ENCODE data around the gene ELF3. TPM values are rescaled to one million over a fixed set of nuclear protein-coding genes. Genes with fewer than 3 reads are reported as not detected.
"Not testable (repeated sequence)": the region's sequence is repeated elsewhere in the genome, so short reads cannot be mapped to it uniquely, and the experiment has no call there.

The ELF3 gene
- total RNA-seq, 1 experiment from 2014 or later, result 9.9 TPM

DNA sequence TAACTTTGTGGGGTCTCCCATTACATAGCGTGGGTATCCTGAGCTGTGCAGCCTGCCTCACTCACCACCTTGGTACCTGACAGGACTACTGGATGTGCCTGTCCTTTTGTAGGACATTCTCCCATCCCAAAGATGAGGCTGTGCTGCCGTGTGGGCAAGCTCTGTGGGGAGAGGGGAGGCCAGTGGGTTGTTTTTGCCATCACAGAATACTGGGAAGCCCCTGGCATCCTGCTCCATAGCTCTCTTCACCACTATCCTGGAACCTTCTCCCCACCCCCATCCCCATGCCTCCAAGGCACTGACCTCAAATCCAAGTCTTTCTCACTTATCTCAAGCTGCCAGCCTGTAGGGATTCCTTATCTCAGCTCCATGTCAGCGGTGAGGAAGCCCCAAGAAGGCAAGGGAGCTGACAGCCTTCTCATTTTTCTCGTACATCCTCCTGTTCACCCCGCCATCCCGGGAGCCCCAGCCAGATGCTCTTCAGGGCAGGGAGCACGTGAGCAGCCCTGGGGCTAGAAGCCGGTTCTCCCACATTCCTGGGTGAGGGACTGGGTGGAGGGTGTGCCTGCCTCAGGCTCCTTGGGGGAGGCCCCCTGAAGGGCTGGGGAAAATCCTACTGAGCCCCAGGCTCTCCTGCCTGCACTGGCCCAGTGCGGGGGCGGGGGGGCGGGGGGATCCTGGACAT, 2.4 kb upstream of the ELF3 start:
- DNase-seq (ENCODE audit: low read depth), result peak; percentile 64

DNA sequence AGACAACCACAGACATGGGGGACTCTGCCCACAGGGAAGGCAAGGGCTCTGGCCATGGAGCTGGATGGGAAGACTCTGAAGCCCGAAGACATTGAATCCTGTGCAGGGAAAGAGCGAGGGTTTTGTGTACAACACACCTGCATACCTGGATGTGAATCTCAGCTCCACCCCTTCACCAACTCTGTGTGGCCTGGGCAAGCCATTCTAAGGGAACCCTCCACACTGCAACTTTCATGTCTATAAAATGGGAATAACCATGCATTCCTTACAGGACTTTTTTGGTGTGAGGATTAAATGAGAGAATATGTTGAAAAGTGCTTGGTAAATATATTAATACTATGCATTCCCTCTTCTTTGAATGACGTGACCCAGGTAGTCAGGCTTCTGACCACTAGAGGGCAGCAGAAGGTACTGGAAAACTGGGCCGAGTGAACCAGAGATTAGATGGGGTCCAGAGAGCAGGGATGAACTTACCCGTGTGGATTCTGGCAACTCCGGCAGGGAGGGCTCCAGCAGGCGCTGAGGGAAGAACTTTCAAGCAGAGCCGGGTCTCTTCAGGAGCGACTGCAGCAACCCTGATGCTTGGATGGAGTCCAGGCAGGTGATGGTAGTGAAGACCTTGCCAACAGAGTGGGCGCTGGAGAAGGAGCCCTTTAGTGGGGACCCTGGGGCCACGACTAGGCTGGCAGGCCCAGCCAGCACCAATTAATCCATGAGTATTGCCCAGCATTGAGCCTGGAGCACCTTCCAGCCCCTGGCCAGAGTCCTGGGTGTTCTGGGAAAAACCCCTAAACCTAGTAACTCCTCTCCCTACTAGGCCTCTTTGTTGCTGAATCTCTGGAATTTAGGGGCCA, 834 bp upstream of the ELF3 start:
- DNase-seq (ENCODE audit: low read depth), result peak; percentile 84

DNA sequence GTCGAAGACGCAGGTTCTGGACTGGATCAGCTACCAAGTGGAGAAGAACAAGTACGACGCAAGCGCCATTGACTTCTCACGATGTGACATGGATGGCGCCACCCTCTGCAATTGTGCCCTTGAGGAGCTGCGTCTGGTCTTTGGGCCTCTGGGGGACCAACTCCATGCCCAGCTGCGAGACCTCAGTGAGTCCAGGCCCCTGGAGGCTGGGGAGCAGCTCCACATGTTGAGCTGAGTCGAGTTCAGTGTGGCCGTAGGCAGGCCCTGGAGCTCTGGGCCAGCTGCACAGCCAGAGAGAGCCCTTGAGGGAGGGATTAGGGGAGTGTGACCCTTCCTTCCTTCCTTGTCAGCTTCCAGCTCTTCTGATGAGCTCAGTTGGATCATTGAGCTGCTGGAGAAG, 1.6 kb downstream of the ELF3 start:
- no peak for DNase-seq (ENCODE audit: low read depth)

DNA sequence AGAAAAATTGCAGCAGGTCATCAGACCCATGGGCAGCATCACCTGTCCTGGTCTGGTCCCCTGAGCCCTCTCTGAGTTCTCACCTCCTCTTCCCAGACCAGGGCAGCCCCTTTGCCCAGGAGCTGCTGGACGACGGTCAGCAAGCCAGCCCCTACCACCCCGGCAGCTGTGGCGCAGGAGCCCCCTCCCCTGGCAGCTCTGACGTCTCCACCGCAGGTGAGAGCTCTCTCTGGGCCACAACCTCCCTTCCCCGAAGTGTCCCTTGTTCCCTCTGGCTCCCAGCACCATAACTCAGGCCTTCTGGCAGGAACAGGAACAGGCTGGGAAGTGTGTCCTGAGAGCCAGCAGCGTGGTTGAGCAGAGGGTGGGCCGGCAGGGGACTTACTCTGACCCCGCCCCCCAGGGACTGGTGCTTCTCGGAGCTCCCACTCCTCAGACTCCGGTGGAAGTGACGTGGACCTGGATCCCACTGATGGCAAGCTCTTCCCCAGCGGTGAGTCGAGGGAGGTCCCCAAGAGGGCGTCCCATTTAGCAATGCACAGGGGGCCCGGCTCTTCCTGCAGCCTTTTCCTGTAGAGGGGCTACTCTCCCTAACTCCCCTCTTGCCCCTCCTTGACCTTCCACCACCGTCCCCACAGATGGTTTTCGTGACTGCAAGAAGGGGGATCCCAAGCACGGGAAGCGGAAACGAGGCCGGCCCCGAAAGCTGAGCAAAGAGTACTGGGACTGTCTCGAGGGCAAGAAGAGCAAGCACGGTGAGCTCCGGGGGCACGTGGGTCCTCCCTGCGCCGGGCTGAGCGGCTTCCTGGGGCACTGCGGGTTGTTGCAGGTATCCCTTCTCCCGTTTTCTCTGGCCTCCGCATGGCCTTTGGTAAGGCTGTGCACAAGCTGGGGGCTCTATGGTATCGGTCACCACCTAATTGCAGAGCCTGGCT, 2.4 kb downstream of the ELF3 start:
- DNase-seq (ENCODE audit: low read depth), result no peak

DNA sequence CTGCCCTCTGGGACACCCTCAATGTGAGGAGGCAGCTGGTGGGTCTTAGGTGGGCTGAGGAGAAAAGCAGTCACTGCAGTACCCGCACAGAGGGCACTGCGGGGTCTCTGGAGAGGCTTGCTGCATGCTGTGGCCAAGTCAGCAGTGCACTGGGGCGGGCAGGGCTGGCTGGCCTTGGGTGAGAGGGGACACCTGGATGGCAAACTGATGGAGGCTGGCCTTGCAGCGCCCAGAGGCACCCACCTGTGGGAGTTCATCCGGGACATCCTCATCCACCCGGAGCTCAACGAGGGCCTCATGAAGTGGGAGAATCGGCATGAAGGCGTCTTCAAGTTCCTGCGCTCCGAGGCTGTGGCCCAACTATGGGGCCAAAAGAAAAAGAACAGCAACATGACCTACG, 3.2 kb downstream of the ELF3 start:
- DNase-seq (ENCODE audit: low read depth), result no peak

DNA sequence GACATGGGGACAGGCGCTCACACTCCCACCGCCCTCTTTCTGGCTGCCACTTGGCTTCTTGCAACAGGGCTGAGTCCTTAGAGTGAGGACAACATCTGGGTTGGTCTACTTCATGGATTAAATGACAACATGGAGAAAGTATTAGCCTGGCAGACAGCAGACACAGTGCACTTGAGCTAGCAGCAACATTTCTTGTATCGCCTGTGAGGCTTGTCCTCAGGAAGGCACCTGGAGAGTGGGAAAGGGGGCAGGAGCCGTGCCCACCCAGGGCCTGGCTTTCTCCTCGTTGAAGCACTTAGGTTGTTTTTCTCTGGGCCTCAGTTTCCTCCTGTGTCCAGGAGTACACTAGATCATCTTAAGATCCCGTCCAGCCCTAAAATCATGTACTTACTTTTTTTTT, 3.7 kb downstream of the ELF3 start:
- DNase-seq (ENCODE audit: low read depth), result no peak

DNA sequence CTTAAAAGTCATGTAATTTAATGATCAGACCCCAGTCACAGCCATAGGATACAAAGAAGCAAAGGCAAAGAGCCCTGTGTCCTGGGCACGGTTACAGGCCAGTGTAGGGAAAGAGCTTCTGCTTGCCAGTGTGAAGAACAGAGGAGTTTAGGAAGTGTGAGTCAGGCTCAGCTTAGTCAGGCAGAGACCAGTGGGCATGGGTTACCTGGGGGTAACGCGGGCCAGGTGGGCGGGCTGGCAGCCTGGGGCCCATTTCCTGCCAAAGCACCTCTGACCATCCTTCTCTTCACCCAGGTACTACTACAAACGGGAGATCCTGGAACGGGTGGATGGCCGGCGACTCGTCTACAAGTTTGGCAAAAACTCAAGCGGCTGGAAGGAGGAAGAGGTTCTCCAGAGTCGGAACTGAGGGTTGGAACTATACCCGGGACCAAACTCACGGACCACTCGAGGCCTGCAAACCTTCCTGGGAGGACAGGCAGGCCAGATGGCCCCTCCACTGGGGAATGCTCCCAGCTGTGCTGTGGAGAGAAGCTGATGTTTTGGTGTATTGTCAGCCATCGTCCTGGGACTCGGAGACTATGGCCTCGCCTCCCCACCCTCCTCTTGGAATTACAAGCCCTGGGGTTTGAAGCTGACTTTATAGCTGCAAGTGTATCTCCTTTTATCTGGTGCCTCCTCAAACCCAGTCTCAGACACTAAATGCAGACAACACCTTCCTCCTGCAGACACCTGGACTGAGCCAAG, 4.7 kb downstream of the ELF3 start:
- DNase-seq (ENCODE audit: low read depth), result no peak

DNA sequence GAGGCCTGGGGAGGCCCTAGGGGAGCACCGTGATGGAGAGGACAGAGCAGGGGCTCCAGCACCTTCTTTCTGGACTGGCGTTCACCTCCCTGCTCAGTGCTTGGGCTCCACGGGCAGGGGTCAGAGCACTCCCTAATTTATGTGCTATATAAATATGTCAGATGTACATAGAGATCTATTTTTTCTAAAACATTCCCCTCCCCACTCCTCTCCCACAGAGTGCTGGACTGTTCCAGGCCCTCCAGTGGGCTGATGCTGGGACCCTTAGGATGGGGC, 5.2 kb downstream of the ELF3 start:
- DNase-seq (ENCODE audit: low read depth), result no peak

DNA sequence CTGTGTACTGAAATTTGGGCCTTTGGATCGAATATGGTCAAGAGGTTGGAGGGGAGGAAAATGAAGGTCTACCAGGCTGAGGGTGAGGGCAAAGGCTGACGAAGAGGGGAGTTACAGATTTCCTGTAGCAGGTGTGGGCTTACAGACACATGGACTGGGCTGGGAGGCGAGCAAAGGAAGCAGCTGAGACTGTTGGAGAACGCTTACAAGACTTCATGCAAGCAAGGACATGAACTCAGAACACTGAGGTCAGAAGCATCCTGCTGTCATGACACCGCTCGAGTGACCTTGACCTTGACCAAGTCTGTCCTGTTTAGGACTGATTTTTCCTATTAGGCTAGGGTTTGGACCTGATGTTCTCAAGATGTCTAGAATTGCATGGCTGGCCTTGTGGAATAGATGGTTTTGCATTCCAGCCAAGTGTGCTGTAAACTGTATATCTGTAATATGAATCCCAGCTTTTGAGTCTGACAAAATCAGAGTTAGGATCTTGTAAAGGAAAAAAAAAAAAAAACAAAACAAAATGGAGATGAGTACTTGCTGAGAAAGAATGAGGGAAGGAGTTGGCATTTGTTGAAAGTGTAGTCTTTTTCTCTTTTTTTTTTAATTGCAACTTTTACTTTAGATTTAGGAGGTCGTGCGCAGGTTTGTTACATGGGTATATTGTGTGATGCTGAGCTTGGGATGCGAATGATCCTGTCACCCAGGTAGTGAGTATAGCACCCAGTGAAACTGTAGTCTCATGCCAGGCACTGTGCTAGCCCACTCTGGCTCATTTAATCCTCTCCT, 5.8 kb downstream of the ELF3 start:
- no peak for DNase-seq (ENCODE audit: low read depth)

DNA sequence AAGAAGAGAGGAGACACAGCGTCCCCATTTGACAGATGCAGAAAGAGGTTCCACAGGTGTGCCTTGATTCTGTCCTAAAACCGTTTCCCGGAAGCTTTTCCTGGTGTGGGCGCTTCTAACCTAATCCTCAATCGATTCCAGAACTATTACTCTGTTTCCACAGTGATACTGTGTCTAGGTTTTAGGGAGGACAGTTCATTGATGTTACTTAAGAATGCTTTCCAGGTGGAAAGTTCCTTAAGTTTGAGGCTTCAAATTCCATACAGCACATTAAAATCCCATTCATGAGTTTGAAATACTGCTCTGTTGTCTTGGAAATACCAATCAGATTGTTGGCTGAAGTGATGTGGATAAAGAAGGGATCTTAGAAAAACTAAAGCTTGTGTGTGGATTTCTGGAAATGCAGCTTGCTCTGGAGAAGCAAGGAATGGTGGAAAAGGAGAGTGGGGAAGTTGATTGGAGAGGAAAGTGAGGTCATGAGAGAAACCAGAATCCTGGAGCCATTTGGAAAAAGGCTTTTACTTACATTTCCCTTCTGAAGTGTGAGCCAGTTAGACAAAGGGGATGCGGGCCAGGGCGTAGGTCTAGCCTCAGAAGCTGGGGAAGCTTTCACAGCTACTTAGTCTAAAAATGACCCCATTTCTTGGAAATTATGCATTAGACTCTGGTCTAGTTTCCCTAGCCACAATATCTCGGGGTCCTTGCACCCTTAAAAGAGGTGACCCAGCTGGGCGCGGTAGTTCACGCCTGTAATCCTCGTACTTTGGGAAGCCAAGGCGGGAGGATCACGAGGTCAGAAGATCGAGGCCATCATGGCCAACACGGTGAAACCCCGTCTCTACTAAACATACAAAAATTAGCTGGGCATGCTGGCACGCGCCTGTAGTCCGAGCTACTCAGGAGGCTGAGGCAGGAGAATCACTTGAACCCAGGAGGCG, 6.7 kb downstream of the ELF3 start:
- no peak for DNase-seq (ENCODE audit: low read depth)

DNA sequence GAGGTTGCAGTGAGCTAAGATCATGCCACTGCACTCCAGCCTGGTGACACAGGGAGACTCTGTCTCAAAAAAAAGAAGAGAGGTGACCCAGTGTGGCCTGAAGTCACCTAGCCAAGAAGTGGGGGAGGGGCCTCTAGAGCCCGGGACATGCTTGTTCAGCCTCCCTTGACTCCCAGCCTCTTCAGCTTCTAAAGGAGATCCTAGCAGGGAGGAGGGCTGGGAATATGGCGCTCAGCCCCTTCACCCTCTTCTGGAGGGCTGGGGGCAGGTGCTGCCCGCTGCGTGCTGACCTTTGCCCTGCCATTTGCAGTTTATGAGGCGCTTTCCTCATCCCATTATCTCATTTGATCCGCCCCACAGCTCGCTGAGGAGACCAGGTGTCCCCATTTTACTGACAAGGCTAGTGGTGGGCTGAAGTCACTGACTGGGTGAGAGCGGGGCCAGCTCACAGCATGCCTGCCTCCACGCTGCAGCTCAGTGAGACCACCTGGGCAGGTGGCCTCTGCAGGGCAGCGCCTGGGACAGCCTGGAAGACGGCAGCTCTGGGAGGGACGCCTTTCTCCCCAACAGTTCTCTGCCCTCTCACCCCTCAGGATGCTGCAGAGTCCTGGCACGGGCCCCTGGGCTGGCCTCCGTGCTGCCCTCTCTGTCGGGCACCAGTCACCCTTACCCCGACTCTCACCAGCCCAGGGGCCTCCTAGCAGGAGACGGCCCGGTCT, 7.5 kb downstream of the ELF3 start:
- DNase-seq (ENCODE audit: low read depth), result no peak

DNA sequence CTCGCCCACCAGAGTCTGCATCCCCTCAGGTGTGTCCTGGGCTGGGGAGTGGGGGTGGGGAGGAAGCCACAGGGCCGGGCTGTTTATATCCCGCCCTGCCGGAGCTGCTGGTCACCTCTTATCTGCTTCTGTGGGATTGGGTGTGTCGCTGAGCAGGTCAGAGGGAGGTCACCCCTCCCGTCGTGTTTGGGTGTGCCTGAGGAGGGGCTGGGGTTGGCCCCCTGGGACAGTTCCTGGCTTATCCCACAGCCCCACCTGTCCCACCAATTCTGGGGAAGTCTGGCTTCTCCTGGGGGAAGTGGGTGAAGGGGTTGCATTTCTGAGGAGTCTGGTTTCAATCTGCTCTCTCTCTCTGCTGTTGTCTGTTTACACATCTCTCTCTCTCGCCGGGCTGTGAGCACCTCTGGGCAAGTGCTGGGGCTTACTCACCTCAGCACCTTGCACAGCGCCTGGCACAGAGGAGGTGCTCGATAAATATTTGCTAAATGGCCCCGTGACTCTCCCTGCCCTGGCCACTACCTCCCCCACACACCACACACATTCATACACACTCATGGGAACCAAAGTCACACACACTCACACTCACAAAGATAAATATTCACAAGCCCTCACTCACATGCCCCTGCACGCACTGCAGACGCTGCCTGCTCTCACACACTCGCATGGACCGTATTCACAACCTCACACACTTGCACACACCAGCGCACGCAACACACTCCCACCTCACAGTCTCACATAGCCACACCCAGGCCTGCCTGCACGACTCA, 8.3 kb downstream of the ELF3 start:
- peak; percentile 66 for DNase-seq (ENCODE audit: low read depth)

DNA sequence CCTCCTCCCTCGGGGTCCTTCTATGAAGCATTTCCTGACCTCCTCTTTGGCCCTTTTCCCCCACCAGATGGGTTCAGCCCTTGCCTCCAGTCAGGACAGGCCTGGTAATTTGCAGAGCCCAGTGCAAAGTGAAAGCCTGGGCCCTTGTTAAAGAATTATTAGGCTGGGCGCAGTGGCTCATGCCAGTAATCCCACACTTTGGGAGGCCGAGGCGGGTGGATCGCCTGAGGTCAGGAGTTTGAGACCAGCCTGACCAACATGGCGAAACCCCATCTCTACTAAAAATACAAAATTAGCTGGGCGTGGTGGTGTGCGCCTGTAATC, 8.8 kb downstream of the ELF3 start:
- DNase-seq (ENCODE audit: low read depth), result not testable (repeated sequence)

DNA sequence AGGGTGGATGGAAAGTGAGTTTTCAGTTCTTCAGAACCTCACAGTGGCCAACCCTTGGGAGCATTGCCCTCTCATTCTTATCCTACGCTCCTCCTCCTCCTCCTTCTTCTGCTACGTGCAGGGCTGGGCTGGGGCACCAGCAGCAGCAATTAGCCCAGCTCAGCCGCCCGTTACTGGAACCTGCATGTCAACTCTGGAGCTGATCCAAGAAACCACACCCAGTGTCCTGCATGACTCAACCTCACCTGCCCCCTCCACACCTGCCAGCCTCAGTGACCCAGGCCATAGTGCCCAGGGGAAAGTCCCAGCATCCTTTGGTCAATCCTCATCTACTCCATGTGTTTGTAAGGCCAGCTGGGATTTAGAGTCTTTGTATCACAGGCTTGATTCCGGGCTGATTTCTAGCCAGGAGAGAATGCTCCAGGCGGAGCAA, 12.6 kb downstream of the ELF3 start:
- peak; percentile 39 for DNase-seq (ENCODE audit: low read depth)

DNA sequence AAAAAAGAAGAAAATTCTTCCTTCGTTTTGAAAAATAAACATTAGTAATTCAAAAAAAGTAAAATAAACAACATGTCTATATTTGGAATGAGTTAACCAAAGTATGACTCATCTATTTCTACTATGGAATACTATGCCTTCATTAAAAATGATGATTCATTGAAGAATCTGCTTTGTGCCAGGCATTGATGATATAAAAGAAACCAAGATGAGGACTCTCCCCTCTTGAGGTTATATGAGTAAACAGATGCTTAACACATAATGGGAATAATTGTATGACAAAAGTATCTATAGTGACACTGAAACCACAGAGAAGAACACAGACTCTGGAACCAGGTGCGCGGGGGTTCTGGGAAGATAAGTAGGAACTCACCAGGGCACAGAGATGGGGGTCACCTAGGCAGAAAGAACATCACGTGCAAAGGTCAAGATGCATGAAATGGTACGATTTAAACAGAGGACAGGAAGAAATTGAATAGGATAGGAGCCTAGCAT, 18.8 kb downstream of the ELF3 start:
- peak; percentile 57 for DNase-seq (ENCODE audit: low read depth)

DNA sequence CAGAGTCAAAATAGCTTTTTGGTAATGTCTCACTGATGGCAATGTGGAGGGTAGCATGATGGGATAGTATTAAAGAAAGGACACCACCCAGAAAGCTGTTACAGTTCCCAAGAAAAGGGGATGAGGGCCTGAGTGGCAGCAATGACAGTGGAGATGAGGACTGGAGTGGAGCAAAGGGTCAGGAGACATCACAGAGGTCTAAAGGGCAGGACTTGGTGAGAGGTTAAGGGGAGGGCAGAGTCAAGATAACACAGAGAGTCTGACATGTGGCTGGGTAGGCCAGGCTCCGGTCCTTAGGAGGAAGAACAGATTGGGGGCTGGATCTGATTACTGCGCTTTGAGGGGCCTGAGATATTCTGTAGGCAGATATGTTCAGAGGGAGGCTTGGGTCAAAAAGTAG, 19.3 kb downstream of the ELF3 start:
- DNase-seq (ENCODE audit: low read depth), result no peak

DNA sequence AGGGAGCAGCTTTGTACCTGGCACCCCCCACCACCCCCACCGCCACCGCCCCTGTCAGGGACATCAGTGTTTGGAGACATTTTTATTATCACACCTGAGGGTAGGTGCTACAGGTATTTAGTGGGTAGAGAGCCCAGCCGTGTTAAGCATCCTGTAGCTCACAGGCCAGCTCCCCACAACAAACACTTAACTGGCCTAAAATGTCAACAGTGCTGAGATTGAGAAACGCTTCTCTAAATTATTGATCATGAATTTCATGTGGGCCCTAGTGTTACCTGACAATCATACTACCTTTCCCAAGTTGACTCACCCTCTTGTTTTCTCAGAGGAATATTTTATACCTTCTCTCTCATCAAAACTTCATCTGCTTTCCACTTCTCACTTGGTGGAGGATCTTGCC, 21.4 kb downstream of the ELF3 start:
- DNase-seq (ENCODE audit: low read depth), result no peak

DNA sequence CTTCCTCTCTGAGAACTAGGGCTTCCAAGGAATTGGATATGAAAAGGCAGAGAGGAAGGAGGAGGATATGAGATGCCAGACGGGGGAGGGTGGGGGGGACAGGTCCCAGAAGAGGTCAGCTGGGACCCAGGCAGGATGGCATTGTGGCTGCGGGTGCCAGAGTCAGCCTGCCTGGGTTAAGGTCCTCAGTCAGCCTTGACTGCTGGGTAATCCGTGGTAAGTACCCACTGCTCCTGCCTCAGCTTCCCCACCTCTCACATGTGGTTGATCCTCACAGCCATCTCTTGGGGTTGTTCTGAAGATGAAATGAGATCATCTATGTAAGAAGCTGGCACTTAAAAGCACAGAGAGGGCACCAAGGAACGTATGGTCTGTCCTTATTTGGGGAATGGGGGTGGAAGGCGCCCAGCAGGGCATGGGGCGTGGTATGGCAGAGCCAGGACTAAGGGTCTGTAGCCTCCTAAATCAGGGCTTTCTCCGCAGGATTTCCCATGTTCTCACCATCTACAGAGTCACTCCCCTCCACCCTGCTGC, 23.8 kb downstream of the ELF3 start:
- DNase-seq (ENCODE audit: low read depth), result no peak

Measured in Daoy (cell line).